HepG2 (cell line): ENCODE measurements around the gene WAS. TPM values are rescaled to one million over a fixed set of nuclear protein-coding genes. Genes with fewer than 3 reads are reported as not detected.

Source experiments
- ATAC-seq: fragments of 200-7000 bp; cut with Tn5 transposase; 3 replicates; pipeline ENCODE4 v1.9.1; 2020; ENCODE audit warnings: mild to moderate bottlenecking, moderate library complexity
- BruUV-seq: library from RNA; stranded (reverse); fragments of 400-500 nt; replicated peaks from 2 replicates; lab custom pipeline; 2021; lab: Mats Ljungman, UMichigan
- CTCF ChIA-PET: fragments of 300-600 bp; formaldehyde crosslinking; extraction: SDS; loops from one replicate; lab custom pipeline; 2021; ENCODE audit warnings: low total read pairs, inconsistent platforms, low intra/inter-chr PET ratio; lab: Yijun Ruan, JAX
- POLR2A ChIA-PET: fragments of 350-600 bp; sonication (Branson Sonifier 250); formaldehyde crosslinking; loops from one replicate; lab custom pipeline; 2020; ENCODE audit warnings: antibody characterized with exemption, inconsistent platforms; lab: Yijun Ruan, JAX
- DNase-seq: peaks from one replicate; pipeline ENCODE4 v3.0.0-alpha.2; 2015; ENCODE audit warnings: low spot score
- FAIRE-seq: peaks from 3 replicates; lab custom pipeline; 2011; peaks lifted over from hg19 to GRCh38; lab: Jason Lieb, UNC
- H2AFZ ChIP-seq: one replicate; pipeline ENCODE4 v1.6.1; 2011; ENCODE audit warnings: low read length, inconsistent platforms
- H3K27ac ChIP-seq: fragments of 300-600 bp; 3 replicates; pipeline ENCODE4 v1.8.0; 2011; ENCODE audit warnings: mixed run types, mild to moderate bottlenecking, mixed read lengths, low read length, inconsistent platforms; ENCODE audit not compliant: insufficient read depth; ENCODE audit errors: extremely low read length
- H3K27me3 ChIP-seq, 2 experiments: fragments of 200-600 bp in 1 of 2; 2 replicates in 1 of 2; 3 replicates in 1 of 2; pipeline versions ENCODE4 v1.6.0 to v1.8.0; 2011; ENCODE audit warnings: low read length in 2 of 2, mild to moderate bottlenecking in 2 of 2, moderate library complexity in 2 of 2, inconsistent platforms in 1 of 2; ENCODE audit not compliant: insufficient read depth in 2 of 2, control insufficient read depth in 1 of 2
- H3K36me3 ChIP-seq, 2 experiments: fragments of 200-600 bp in 1 of 2; replicated peaks in 1 of 2; 2 replicates in 1 of 2; 3 replicates in 1 of 2; pipeline versions ENCODE4 v1.5.1 to v1.8.0; 2011; ENCODE audit warnings: low read length in 2 of 2, inconsistent platforms in 1 of 2; ENCODE audit not compliant: insufficient read depth in 2 of 2, control insufficient read depth in 1 of 2
- H3K4me1 ChIP-seq: 2 replicates; pipeline ENCODE4 v1.5.1; 2012; ENCODE audit warnings: low read length, inconsistent platforms; ENCODE audit not compliant: insufficient read depth
- H3K4me2 ChIP-seq: 2 replicates; pipeline ENCODE4 v1.6.0; 2011; ENCODE audit warnings: low read depth, low read length, inconsistent platforms
- H3K4me3 ChIP-seq, 3 experiments: fragments of 200-600 bp in 1 of 3; sonication (generic), shearing (Covaris generic) in 1 of 3; replicated peaks in 1 of 3; 2 replicates each; pipeline ENCODE4 v1.5.1; 2011 to 2016; ENCODE audit warnings: low read length in 3 of 3, inconsistent platforms in 2 of 3, low read depth in 2 of 3, mild to moderate bottlenecking in 2 of 3, control low read depth in 1 of 3, mixed read lengths in 1 of 3; ENCODE audit not compliant: insufficient read depth in 1 of 3
- H3K79me2 ChIP-seq: one replicate; pipeline ENCODE4 v1.6.1; 2011; ENCODE audit warnings: low read length, inconsistent platforms; ENCODE audit not compliant: insufficient read depth
- H3K9ac ChIP-seq: 2 replicates; pipeline ENCODE4 v1.6.0; 2011; ENCODE audit warnings: mild to moderate bottlenecking, low read depth, low read length, inconsistent platforms; ENCODE audit not compliant: insufficient read depth
- H3K9me3 ChIP-seq: 2 replicates; pipeline ENCODE4 v1.5.1; 2012; ENCODE audit warnings: mild to moderate bottlenecking, low read length
- H4K20me1 ChIP-seq: 2 replicates; pipeline ENCODE4 v1.6.0; 2011; ENCODE audit warnings: inconsistent platforms, mild to moderate bottlenecking, low read length, moderate library complexity; ENCODE audit not compliant: insufficient read depth
- CHD2 ChIP-seq: IDR thresholded peaks from 2 replicates; pipeline ENCODE4 v1.6.1; 2011; ENCODE audit warnings: low read depth, low read length, improper control_type of control experiment
- FOXM1 ChIP-seq: sonication (generic); formaldehyde crosslinking; IDR thresholded peaks from 2 replicates; pipeline ENCODE4 v1.5.0; 2020; ENCODE audit warnings: missing genetic modification reagents
- JUN ChIP-seq: sonication (generic); formaldehyde crosslinking; IDR thresholded peaks from 2 replicates; pipeline ENCODE4 v1.4.0; 2020; ENCODE audit warnings: mild to moderate bottlenecking, missing genetic modification reagents
- LCORL ChIP-seq, 2 experiments: fragments of 450-650 bp in 1 of 2; sonication (generic) in 1 of 2; formaldehyde crosslinking in 1 of 2; IDR thresholded peaks; 2 replicates each; pipeline versions ENCODE4 v1.5.0 to v1.6.1; 2017 to 2020; ENCODE audit warnings: antibody characterized with exemption in 1 of 2, missing genetic modification reagents in 1 of 2
- NR3C1 ChIP-seq: sonication (generic); formaldehyde crosslinking; IDR thresholded peaks from 2 replicates; pipeline ENCODE4 v1.4.0; 2020; ENCODE audit warnings: missing genetic modification reagents
- PHF21A ChIP-seq: sonication (generic); formaldehyde crosslinking; IDR thresholded peaks from 2 replicates; pipeline ENCODE4 v1.5.0; 2020; ENCODE audit warnings: mild to moderate bottlenecking, missing genetic modification reagents
- POLR2A ChIP-seq, 2 experiments: IDR thresholded peaks; 2 replicates each; pipeline ENCODE4 v1.6.1; 2011; ENCODE audit warnings: low read depth in 2 of 2, low read length in 2 of 2, mild to moderate bottlenecking in 1 of 2, moderate library complexity in 1 of 2; ENCODE audit not compliant: insufficient read depth in 1 of 2
- POLR2AphosphoS2 ChIP-seq: IDR thresholded peaks from 2 replicates; pipeline ENCODE4 v1.6.1; 2011; ENCODE audit warnings: low read depth, low read length, improper control_type of control experiment
- RFX3 ChIP-seq: IDR thresholded peaks from 2 replicates; pipeline ENCODE4 v1.6.1; 2016; ENCODE audit warnings: missing biosample characterization, missing genetic modification reagents
- SCMH1 ChIP-seq: sonication (generic); formaldehyde crosslinking; IDR thresholded peaks from 2 replicates; pipeline ENCODE4 v1.9.0; 2021; ENCODE audit warnings: missing genetic modification reagents, mild to moderate bottlenecking, borderline replicate concordance
- SOX6 ChIP-seq, 2 experiments: fragments of 450-650 bp in 1 of 2; sonication (generic) in 1 of 2; formaldehyde crosslinking in 1 of 2; IDR thresholded peaks; 2 replicates each; pipeline versions ENCODE4 v1.4.0 to v1.6.1; 2017 to 2020; ENCODE audit warnings: antibody characterized with exemption in 1 of 2, mild to moderate bottlenecking in 1 of 2, missing genetic modification reagents in 1 of 2
- TCF12 ChIP-seq, 2 experiments: fragments of 450-650 bp in 1 of 2; sonication (generic) in 1 of 2; formaldehyde crosslinking in 1 of 2; IDR thresholded peaks; 2 replicates each; pipeline versions ENCODE4 v1.6.1 to v1.8.0; 2017 to 2022; ENCODE audit warnings: antibody characterized with exemption in 1 of 2, mild to moderate bottlenecking in 1 of 2, missing genetic modification reagents in 1 of 2, moderate library complexity in 1 of 2
- ZNF253 ChIP-seq: sonication (generic); formaldehyde crosslinking; IDR thresholded peaks from 2 replicates; pipeline ENCODE4 v1.8.0; 2022; ENCODE audit warnings: mild to moderate bottlenecking, missing genetic modification reagents, borderline replicate concordance
- ZNF547 ChIP-seq: sonication (generic); formaldehyde crosslinking; IDR thresholded peaks from 2 replicates; pipeline ENCODE4 v1.5.1; 2020; ENCODE audit warnings: mild to moderate bottlenecking, missing genetic modification reagents
- ZNF562 ChIP-seq: sonication (generic); formaldehyde crosslinking; IDR thresholded peaks from 2 replicates; pipeline ENCODE4 v1.8.0; 2022; ENCODE audit warnings: missing genetic modification reagents, borderline replicate concordance
- ZNF614 ChIP-seq: IDR thresholded peaks from 2 replicates; pipeline ENCODE4 v1.6.1; 2018; ENCODE audit warnings: missing biosample characterization, missing genetic modification reagents, inconsistent platforms, borderline replicate concordance
- ZNF850 ChIP-seq: sonication (generic); formaldehyde crosslinking; conservative IDR thresholded peaks from 2 replicates; pipeline ENCODE4 v1.9.0; 2021; ENCODE audit warnings: mild to moderate bottlenecking, missing genetic modification reagents
- ZSCAN22 ChIP-seq: sonication (generic); formaldehyde crosslinking; IDR thresholded peaks from 2 replicates; pipeline ENCODE4 v1.4.0; 2020; ENCODE audit warnings: mild to moderate bottlenecking, missing genetic modification reagents
- WGBS: methylation state at CpG from one replicate; pipeline ENCODE4 v1.1.6; 2017; ENCODE audit warnings: low lambda C conversion rate; 5-methylcytosine and 5-hydroxymethylcytosine counted together
- in situ Hi-C: cut with HindIII; loops from 2 replicates; pipeline ENCODE4 v1.10.0; 2017; ENCODE audit warnings: low pct_unique_long_range_greater_than_20kb; ENCODE audit not compliant: extremely low pct_ligation_motif_present
- intact Hi-C: fragments of 100-400 bp; cut with micrococcal nuclease; formaldehyde crosslinking; loops from one replicate; pipeline ENCODE4 v1.10.0; 2022; ENCODE audit not compliant: unreplicated experiment
- polyA plus RNA-seq, 8 experiments: library from polyadenylated mRNA; depleted of rRNA in 3 of 8; stranded (reverse) in 7 of 8; unstranded in 1 of 8; fragments of >200 nt; fragmentation: Illumina TruSeq in 4 of 8; extraction: Trizol in 4 of 8; gene quantifications; 2 replicates each; pipeline versions ENCODE4 v1.2.1 to v1.2.3, GENCODE V29; 2011 to 2016; ENCODE audit warnings: low read depth in 4 of 8, missing spikeins in 1 of 8, mixed read lengths in 1 of 8; ENCODE audit not compliant: insufficient read depth in 1 of 8
- total RNA-seq, 5 experiments: library from RNA; depleted of rRNA; stranded (reverse); fragments of >200 nt; fragmentation: Illumina TruSeq; extraction: Trizol; gene quantifications; 2 replicates each; pipeline ENCODE4 v1.2.3, GENCODE V29; 2016; ENCODE audit warnings: low read depth in 1 of 5
- TF ChIP-seq, protein P1 (sequence below): IDR thresholded peaks from 2 replicates; pipeline ENCODE4 v1.6.1; 2016
- TF ChIP-seq, protein P2 (sequence below): sonication (generic); formaldehyde crosslinking; IDR thresholded peaks from 2 replicates; pipeline ENCODE4 v1.4.0; 2020; ENCODE audit warnings: mild to moderate bottlenecking, missing genetic modification reagents
- TF ChIP-seq, protein P3 (sequence below): sonication (generic); formaldehyde crosslinking; IDR thresholded peaks from 2 replicates; pipeline ENCODE4 v1.5.1; 2020; ENCODE audit warnings: mild to moderate bottlenecking, moderate library complexity, missing genetic modification reagents
- TF ChIP-seq, protein P4 (sequence below): sonication (generic); formaldehyde crosslinking; IDR thresholded peaks from 2 replicates; pipeline ENCODE4 v1.5.0; 2020; ENCODE audit warnings: missing genetic modification reagents, mild to moderate bottlenecking, borderline replicate concordance

WAS gene
- total and polyA plus RNA-seq, 2 of the 13 experiments (the other 11 are each of a cell fraction or from before 2014, with no cell fraction given): 0.11 TPM; not detected in 1

DNA sequence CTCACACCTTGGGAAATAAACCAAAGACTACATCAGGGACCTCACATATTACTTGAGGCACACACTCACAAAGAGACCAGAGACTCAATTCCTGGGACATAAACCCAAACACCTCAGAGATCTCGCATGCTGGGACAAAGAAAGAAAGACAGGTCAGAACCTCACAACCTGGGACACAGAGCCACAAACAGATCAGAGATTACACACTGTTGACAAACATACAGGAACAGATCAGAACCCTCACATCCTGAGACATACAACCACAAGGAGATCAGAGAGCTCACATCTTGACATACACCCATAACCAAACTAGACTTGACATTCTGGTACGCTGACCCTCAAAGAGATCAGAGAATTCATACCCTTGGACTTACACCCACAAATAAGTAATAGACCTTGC, 30.2 kb downstream of the WAS start (continued):
- TF ChIP-seq ZNF253 (no peak), ZNF562 (CRISPR knock-in tag) (no peak), RFX3 (CRISPR knock-in tag) (no peak), ZNF547 (CRISPR knock-in tag) (no peak), LCORL (IDR thresholded peaks at IDR 0.05) (no peak), LCORL (CRISPR knock-in tag; IDR thresholded peaks at IDR 0.05) (no peak), POLR2AphosphoS2 (no peak), NR3C1 (CRISPR knock-in tag) (no peak), JUN (CRISPR knock-in tag) (no peak)
- TF ChIP-seq, protein P1, sequence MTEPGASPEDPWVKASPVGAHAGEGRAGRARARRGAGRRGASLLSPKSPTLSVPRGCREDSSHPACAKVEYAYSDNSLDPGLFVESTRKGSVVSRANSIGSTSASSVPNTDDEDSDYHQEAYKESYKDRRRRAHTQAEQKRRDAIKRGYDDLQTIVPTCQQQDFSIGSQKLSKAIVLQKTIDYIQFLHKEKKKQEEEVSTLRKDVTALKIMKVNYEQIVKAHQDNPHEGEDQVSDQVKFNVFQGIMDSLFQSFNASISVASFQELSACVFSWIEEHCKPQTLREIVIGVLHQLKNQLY: no peak
- TF ChIP-seq, protein P2, sequence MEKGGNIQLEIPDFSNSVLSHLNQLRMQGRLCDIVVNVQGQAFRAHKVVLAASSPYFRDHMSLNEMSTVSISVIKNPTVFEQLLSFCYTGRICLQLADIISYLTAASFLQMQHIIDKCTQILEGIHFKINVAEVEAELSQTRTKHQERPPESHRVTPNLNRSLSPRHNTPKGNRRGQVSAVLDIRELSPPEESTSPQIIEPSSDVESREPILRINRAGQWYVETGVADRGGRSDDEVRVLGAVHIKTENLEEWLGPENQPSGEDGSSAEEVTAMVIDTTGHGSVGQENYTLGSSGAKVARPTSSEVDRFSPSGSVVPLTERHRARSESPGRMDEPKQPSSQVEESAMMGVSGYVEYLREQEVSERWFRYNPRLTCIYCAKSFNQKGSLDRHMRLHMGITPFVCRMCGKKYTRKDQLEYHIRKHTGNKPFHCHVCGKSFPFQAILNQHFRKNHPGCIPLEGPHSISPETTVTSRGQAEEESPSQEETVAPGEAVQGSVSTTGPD (CRISPR knock-in tag): no peak

DNA sequence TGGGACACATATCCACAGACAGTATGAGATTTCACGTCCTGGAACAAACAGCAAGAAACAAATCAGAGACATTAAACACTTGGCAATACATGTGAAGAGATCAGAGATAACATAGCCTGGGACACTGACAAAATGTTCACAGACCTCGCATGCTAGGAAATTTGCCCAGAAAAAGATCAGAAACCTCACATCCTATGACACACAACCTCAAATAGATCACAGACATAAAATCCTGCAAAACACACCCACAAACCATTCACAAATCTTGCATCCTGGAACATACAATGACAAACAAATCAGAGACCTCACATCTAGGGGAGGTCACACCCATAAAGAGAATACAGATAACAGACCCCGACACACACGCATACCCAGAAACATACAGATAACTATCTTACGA, 31.0 kb downstream of the WAS start:
- WGBS: 90% methylated on average over 4 of the region's 5 CpGs
- Histone ChIP-seq H3K4me3 (no peak overlapping the region), H2AFZ (no peak overlapping the region), H3K4me2 (no peak overlapping the region), H3K4me1 (peaks cover 81% of the 10 kb centered on the region), H3K9ac (peak overlapping the region; percentile 15; the same call in 1 of the 2 replicates), H3K9me3 (no peaks in the 10 kb centered on the region), H4K20me1 (no peaks in the 10 kb centered on the region), H3K79me2 (peaks cover 8% of the 10 kb centered on the region), H3K27ac (peak overlapping the region; percentile 100), H3K36me3 (no peaks in the 10 kb centered on the region), H3K27me3 (no peaks in the 10 kb centered on the region; a peak in 1 of 5 replicates)
- FAIRE-seq: no peak
- ChIA-PET POLR2A (interaction anchor here (2.0 to 4.5 kb wide), 3 partner anchors 11 to 38 kb away, joined by 17 to 45 read pairs (median 42); no protein-coding TSS in a partner anchor), CTCF (no interaction called here)
- DNase-seq: no peak
- intact Hi-C loops (no loop called here), in situ Hi-C loops (no loop called here)
- no TSS peak for BruUV-seq
- no peak for ATAC-seq
- no peak for TF ChIP-seq POLR2A (IDR thresholded peaks at IDR 0.05; ENCODE audit: insufficient read depth in 1 of 2, low read depth in 2 of 2, low read length in 2 of 2)
- TF ChIP-seq SCMH1: no peak
- TF ChIP-seq FOXM1: no peak
- no peak for TF ChIP-seq PHF21A (CRISPR knock-in tag)
- TF ChIP-seq SOX6 (IDR thresholded peaks at IDR 0.05): no peak
- no peak for TF ChIP-seq SOX6 (CRISPR knock-in tag; IDR thresholded peaks at IDR 0.05)
- TF ChIP-seq, protein P3, sequence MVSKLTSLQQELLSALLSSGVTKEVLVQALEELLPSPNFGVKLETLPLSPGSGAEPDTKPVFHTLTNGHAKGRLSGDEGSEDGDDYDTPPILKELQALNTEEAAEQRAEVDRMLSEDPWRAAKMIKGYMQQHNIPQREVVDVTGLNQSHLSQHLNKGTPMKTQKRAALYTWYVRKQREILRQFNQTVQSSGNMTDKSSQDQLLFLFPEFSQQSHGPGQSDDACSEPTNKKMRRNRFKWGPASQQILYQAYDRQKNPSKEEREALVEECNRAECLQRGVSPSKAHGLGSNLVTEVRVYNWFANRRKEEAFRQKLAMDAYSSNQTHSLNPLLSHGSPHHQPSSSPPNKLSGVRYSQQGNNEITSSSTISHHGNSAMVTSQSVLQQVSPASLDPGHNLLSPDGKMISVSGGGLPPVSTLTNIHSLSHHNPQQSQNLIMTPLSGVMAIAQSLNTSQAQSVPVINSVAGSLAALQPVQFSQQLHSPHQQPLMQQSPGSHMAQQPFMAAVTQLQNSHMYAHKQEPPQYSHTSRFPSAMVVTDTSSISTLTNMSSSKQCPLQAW (CRISPR knock-in tag): no peak
- TF ChIP-seq CHD2: no peak
- TF ChIP-seq, protein P4, sequence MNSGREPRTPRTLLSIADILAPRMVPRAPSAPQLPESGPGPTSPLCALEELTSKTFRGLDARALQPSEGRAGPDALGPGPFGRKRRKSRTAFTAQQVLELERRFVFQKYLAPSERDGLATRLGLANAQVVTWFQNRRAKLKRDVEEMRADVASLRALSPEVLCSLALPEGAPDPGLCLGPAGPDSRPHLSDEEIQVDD: no peak
- no peak for TF ChIP-seq ZNF850 (CRISPR knock-in tag)
- TF ChIP-seq ZNF614 (CRISPR knock-in tag): no peak
- no peak for TF ChIP-seq ZSCAN22 (CRISPR knock-in tag)
- no peak for TF ChIP-seq TCF12 (IDR thresholded peaks at IDR 0.05)
- TF ChIP-seq TCF12 (CRISPR knock-in tag; IDR thresholded peaks at IDR 0.05): no peak
